Body of pancreas (tissue), 4 donors: ENCODE results near the gene ARHGAP44. TPM values are rescaled to one million over a fixed set of nuclear protein-coding genes. Genes with fewer than 3 reads are reported as not detected.
A peak's percentile ranks its signal among the peaks of the same experiment; 100 is the strongest.

Experiments
- ATAC-seq: fragments of 150-250 bp; one replicate; pipeline ENCODE4 v1.9.1; 2016
- DNase-seq, 4 donors: peaks; one replicate each; pipeline ENCODE4 v3.0.0-alpha.2; 2019
- H3K27ac ChIP-seq, 4 donors: fragments of 200-600 bp; sonication (generic); 1 replicate in 3 of 4; 2 replicates in 1 of 4; pipeline versions ENCODE4 v1.5.1 to v1.6.1; 2016 to 2019; ENCODE audit warnings: mild to moderate bottlenecking in 1 of 4, mixed read lengths in 1 of 4, moderate library complexity in 1 of 4
- H3K27me3 ChIP-seq, 2 donors: fragments of 200-600 bp; sonication (generic); one replicate each; pipeline ENCODE4 v1.6.0; 2016; ENCODE audit warnings: mild to moderate bottlenecking in 1 of 2
- H3K36me3 ChIP-seq, 2 donors: fragments of 200-600 bp; sonication (generic); replicated peaks in 1 of 2; 2 replicates each; pipeline ENCODE4 v1.5.1; 2016; ENCODE audit warnings: low read depth in 2 of 2; ENCODE audit not compliant: insufficient read depth in 1 of 2
- H3K4me1 ChIP-seq: fragments of 200-600 bp; sonication (generic); one replicate; pipeline ENCODE4 v1.6.0; 2016
- H3K4me3 ChIP-seq, 2 donors: fragments of 200-600 bp; sonication (generic); 1 replicate in 1 of 2; 2 replicates in 1 of 2; pipeline ENCODE4 v1.5.1; 2016 to 2019
- H3K9me3 ChIP-seq, 3 donors: fragments of 200-600 bp; sonication (generic); 1 replicate in 2 of 3; 2 replicates in 1 of 3; pipeline ENCODE4 v1.5.1; 2016
- CTCF ChIP-seq, 7 experiments: fragments of 450-650 bp in 4 of 7; fragments of 200-600 bp in 3 of 7; sonication (generic) in 3 of 7; IDR thresholded peaks; one replicate each; pipeline ENCODE4 v1.5.1; 2016 to 2019; ENCODE audit warnings: antibody characterized with exemption in 7 of 7
- POLR2A ChIP-seq, 3 donors: fragments of 450-650 bp; IDR thresholded peaks; one replicate each; pipeline ENCODE4 v1.6.1; 2016; ENCODE audit warnings: antibody characterized with exemption in 3 of 3, mild to moderate bottlenecking in 2 of 3
- WGBS, 2 donors: methylation state at CpG; one replicate each; pipeline ENCODE4 v1.1.5; 2017; 5-methylcytosine and 5-hydroxymethylcytosine counted together
- intact Hi-C: fragments of 100-400 bp; cut with DNase I; formaldehyde crosslinking; loops from one replicate; pipeline ENCODE4 v1.15.1; 2023
- total RNA-seq, 2 donors: library from RNA; depleted of rRNA; stranded (reverse); fragments of >200 nt; gene quantifications; one replicate each; pipeline ENCODE4 v1.1.0, GENCODE V29; 2016

ARHGAP44 gene
- total RNA-seq, 2 donors from 2014 or later: 5.7 to 6.3 TPM

- 77 to 85% methylated on average over 6 of the region's 6 CpGs for WGBS, 2 donors
Measured at GRCh38 chr17:12982224-12982623, 192.9 kb downstream of the ARHGAP44 start.

DNA sequence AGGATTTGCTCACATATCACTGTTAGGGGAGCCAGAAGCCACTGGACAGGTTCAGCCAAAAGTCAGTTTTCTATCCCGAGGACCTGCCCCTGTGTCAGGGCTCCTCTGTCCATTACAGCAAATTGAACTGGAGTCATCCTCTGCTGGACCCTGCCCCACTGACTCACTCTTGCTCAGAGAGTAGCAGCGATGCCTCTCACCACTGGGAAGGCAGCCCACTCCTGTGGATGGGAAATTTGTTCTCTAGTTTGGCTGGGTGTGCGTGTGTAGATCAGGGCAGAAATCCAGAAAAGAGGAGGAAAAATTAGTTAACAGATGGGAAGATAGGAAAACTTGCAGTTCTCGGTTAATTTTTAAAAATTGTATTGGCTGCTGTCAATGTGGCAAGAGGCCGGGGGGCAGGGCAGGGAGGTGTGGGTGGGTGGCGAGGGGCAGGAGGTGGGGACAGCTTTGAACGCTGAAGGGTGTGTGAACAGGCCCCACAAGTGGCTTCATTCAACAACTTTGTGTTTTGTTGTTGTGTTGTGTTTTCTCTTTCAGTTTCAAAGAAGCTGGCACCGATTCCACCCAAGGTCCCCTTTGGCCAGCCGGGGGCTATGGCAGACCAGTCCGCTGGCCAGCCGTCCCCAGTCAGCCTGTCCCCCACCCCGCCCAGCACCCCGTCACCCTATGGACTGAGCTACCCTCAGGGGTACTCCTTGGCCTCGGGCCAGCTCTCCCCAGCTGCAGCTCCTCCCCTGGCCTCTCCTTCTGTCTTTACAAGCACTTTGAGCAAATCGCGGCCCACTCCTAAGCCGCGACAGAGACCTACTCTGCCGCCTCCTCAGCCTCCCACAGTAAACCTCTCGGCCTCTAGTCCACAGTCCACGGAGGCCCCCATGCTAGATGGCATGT lies 194.9 kb downstream of the ARHGAP44 start:
- Histone ChIP-seq H3K9me3 (no peaks in the 10 kb centered on the region), H3K27me3 (no peaks in the 10 kb centered on the region), H3K27ac (peak overlapping the region in 3 of 4 donors; percentile 1 to 36 (median 23)), H3K4me1 (peaks cover 15% of the 10 kb centered on the region), H3K4me3 (no peak overlapping the region), H3K36me3 (no peaks in the 10 kb centered on the region)
- TF ChIP-seq CTCF (IDR thresholded peaks at IDR 0.05): no peak
- peak; percentile 55 for ATAC-seq
- DNase-seq: peak in 3 of 4 donors; percentile 35 to 64 (median 45)
- 66 to 70% methylated on average over 21 of the region's 21 CpGs for WGBS, 2 donors
- intact Hi-C loops: no loop called here

More at GRCh38 chr17:12982224-12982623, 192.9 kb downstream of the ARHGAP44 start:
- no peaks in the 10 kb centered on the region for H3K36me3 ChIP-seq
- DNase-seq (no peak), ATAC-seq (no peak)
- no peak for TF ChIP-seq CTCF (IDR thresholded peaks at IDR 0.05)
- no peak for TF ChIP-seq POLR2A (IDR thresholded peaks at IDR 0.05)
- peaks cover 15% of the 10 kb centered on the region for H3K4me1 ChIP-seq
- no peaks in the 10 kb centered on the region for H3K9me3 ChIP-seq
- intact Hi-C loops: no loop called here
- H3K27ac ChIP-seq: no peak overlapping the region
- H3K27me3 ChIP-seq: no peaks in the 10 kb centered on the region
- no peak overlapping the region for H3K4me3 ChIP-seq

- Histone ChIP-seq H3K27ac (no peak overlapping the region), H3K27me3 (no peaks in the 10 kb centered on the region), H3K4me3 (no peak overlapping the region), H3K36me3 (peaks cover 0 to 4% of the 10 kb centered on the region in 2 donors), H3K9me3 (no peaks in the 10 kb centered on the region), H3K4me1 (peaks cover 15% of the 10 kb centered on the region)
- DNase-seq (no peak), ATAC-seq (peak; percentile 10)
- 67 to 72% methylated on average over 14 of the region's 14 CpGs for WGBS, 2 donors
- intact Hi-C loops: no loop called here
- TF ChIP-seq POLR2A (IDR thresholded peaks at IDR 0.05) (no peak), CTCF (IDR thresholded peaks at IDR 0.05) (no peak)
Measured at GRCh38 chr17:12985431-12986293, 196.4 kb downstream of the ARHGAP44 start.

DNA sequence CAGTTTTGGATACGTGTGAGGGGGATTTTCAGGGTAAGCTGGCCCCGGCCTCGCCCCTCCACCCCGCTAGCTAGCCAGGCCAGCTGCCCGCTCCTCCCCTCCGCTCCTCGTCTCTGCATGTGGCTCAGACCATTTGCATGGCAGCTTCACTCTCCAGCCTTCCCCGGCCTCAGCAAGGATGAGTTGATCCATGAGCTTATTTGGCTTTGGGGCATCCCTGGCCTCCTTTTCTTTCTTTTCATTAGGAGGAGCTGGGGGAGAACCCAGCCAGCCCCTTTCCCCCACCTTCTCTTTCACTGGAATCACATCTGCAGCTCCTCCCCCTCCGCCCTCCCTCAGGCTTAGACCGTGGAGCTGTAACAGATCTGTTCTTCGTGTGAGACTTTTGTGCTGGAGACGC lies 197.8 kb downstream of the ARHGAP44 start:
- Histone ChIP-seq H3K4me3 (no peak overlapping the region), H3K36me3 (peaks cover 0 to 7% of the 10 kb centered on the region in 2 donors), H3K9me3 (no peaks in the 10 kb centered on the region), H3K27ac (no peak overlapping the region), H3K27me3 (no peaks in the 10 kb centered on the region), H3K4me1 (peaks cover 15% of the 10 kb centered on the region)
- 72 to 73% methylated on average over 12 of the region's 12 CpGs for whole genome bisulfite sequencing, 2 donors
- ATAC-seq: no peak
- TF ChIP-seq POLR2A (IDR thresholded peaks at IDR 0.05) (no peak), CTCF (IDR thresholded peaks at IDR 0.05) (no peak)
- DNase-seq: no peak
- intact Hi-C loops: no loop called here
